Renal cortex interstitium (tissue), 11 donors: ENCODE results near the gene ZNF319. TPM values are rescaled to one million over a fixed set of nuclear protein-coding genes. Genes with fewer than 3 reads are reported as not detected.

Experiments used
- DNase-seq, 11 donors: peaks; one replicate each; pipeline ENCODE4 v3.0.0-alpha.2; 2013; ENCODE audit warnings: low read depth in 9 of 11, low spot score in 4 of 11; ENCODE audit errors: extremely low read depth in 1 of 11
- polyA plus RNA-seq, 3 donors: library from polyadenylated mRNA; unstranded; fragments of 120-200 nt; gene quantifications; one replicate each; pipeline ENCODE4 v1.2.1, GENCODE V29; 2013; ENCODE audit not compliant: insufficient read length in 3 of 3

The ZNF319 gene
- polyA plus RNA-seq, 3 donors, result 9.2 to 12.8 (median 9.9) TPM

- no peak for DNase-seq
These were observed 50.8 kb downstream of the ZNF319 start for GRCh38 chr16:57949595-57950238.

GRCh38 chr16:57949013-57949412, 51.5 kb downstream of the ZNF319 start:
- DNase-seq, result no peak

DNA sequence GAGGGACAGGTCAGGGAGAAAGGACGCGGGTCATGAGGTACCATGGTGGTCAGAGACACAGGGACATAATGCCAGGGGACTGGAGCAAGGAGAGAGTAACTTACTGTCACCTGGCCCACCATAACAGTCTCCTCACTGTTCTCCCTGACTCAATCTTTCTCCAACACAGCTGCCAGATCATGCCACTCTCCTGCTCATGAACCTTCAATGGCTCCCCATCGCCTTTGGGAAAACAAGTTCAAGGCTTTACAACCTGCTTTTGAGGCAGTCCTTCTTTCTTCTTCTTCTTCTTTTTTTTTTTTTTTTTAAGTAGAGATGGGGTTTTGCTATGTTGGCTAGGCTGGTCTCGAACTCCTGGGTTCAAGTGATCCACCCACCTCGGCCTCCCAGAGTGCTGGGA, 52.4 kb downstream of the ZNF319 start:
- no peak for DNase-seq

- DNase-seq, result no peak
These were observed 53.2 kb downstream of the ZNF319 start for GRCh38 chr16:57947261-57947660.

GRCh38 chr16:57946181-57946801, 54.2 kb downstream of the ZNF319 start:
- DNase-seq, result no peak

DNA sequence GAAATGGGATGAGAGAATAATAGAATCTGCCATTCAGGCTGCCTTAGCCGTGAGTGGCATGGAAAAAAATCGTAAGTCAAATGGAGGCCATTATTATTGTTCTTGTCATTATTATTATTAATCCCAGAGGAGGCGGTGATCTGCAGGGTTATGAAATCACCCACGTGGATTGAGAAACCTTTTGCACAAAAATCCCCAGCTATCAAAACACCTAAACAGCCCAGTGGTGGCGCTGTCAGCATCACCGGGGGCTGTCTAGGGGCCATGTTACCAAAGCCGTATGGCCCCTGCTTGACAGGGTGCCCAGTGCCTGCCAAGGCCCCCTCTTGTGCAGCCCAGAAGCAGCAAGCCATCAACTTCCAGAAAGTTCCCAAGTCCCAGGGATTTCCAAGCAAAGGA, 54.7 kb downstream of the ZNF319 start:
- no peak for DNase-seq

DNA sequence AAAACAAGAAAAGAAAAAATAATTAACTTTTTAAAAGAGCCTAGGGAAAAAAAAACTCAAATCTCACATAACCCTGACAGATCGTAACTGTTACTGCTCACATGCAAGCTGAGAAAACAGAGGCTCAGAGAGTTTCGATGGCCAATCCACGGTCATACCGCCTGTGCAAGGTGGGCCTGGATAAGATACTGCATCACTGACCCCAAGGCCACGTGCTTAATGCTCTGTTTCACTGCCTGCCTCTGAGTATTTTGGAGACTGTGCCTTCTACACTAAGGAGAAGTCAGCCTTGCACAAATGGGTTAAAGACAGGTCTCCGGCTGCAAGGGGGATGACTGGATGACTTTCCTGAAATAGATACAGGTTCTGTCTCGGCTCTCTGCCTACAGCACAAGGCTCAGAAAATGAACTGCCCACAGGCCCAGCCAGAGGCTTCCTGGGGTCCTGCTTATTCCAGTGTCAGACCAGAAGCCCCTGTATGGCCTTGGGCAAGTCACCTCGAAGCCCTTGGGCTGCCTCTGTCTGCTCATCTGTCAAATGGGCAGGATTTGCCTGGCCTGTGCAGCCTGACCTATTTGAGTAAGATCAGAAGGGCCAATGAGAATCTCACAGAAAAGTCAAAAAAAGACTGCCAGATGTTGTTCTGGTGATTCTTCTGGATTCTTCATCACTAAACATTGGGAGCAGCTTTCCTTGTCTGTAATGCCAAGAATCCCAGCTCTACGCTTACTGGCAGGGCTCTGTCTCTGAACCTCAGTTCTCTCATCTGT, 55.3 kb downstream of the ZNF319 start:
- peak in 6 of 11 donors; percentile 13 to 51 (median 34) for DNase-seq

Other genes starting within 250 kb of the ZNF319 start
- gene KIFC3, start 198.2 kb downstream of the ZNF319 start, polyA plus RNA-seq, result 10 to 100 TPM; 40.0 to 92.3 (median 58.4) TPM
- gene CNGB1, start 29.5 kb downstream of the ZNF319 start, polyA plus RNA-seq, result under 1 TPM in 1 of 3 donors, not detected in 2; 0.11 TPM
- gene USB1, start 735 bp upstream of the ZNF319 start, polyA plus RNA-seq, result 10 to 100 TPM; 21.1 to 21.9 (median 21.4) TPM
- 10 to 100 TPM; 10.9 to 17.9 (median 14.9) TPM for gene MMP15, start 25.1 kb upstream of the ZNF319 start, polyA plus RNA-seq
- 10 to 100 TPM; 63.9 to 67.7 (median 65.3) TPM for gene CFAP20, start 128.7 kb upstream of the ZNF319 start, polyA plus RNA-seq
- gene CSNK2A2, start 197.4 kb upstream of the ZNF319 start, polyA plus RNA-seq, result 10 to 100 TPM; 63.1 to 77.8 (median 68.2) TPM